GM23338 (cell line): Measurements from ENCODE around the gene GPR3. TPM values are rescaled to one million over a fixed set of nuclear protein-coding genes. Genes with fewer than 3 reads are reported as not detected.

ENCODE experiments used
- ATAC-seq: fragments of 200-7000 bp; cut with Tn5 transposase; 3 replicates; pipeline ENCODE4 v1.9.1; 2020
- DNase-seq: peaks from one replicate; pipeline ENCODE4 v3.0.0-alpha.2; 2015; ENCODE audit warnings: low spot score
- H2AFZ ChIP-seq: fragments of 200-600 bp; sonication (generic); 2 replicates; pipeline ENCODE4 v1.8.0; 2016; ENCODE audit warnings: antibody characterized with exemption, mild to moderate bottlenecking, moderate library complexity
- H3F3A ChIP-seq: fragments of 200-600 bp; sonication (generic); replicated peaks from 2 replicates; pipeline ENCODE4 v1.8.0; 2017; ENCODE audit warnings: antibody characterized with exemption, mixed run types, low read depth
- H3K27ac ChIP-seq: fragments of 200-600 bp; sonication (generic); 2 replicates; pipeline ENCODE4 v1.6.1; 2016; ENCODE audit warnings: low read depth
- H3K27me3 ChIP-seq: fragments of 200-600 bp; sonication (generic); 2 replicates; pipeline ENCODE4 v1.8.0; 2016; ENCODE audit warnings: mild to moderate bottlenecking, mixed run types, moderate library complexity; ENCODE audit not compliant: insufficient read depth
- H3K36me3 ChIP-seq: fragments of 200-600 bp; sonication (generic); 2 replicates; pipeline ENCODE4 v1.8.0; 2016; ENCODE audit warnings: mild to moderate bottlenecking; ENCODE audit not compliant: insufficient read depth
- H3K4me1 ChIP-seq: fragments of 200-600 bp; sonication (generic); 2 replicates; pipeline ENCODE4 v1.8.0; 2016; ENCODE audit warnings: mild to moderate bottlenecking, moderate library complexity; ENCODE audit not compliant: insufficient read depth
- H3K4me2 ChIP-seq: fragments of 200-600 bp; sonication (generic); 2 replicates; pipeline ENCODE4 v1.7.1; 2017; ENCODE audit warnings: mixed run types
- H3K4me3 ChIP-seq: fragments of 200-600 bp; sonication (generic); 2 replicates; pipeline ENCODE4 v1.6.1; 2016; ENCODE audit warnings: mixed run types
- H3K79me2 ChIP-seq: fragments of 200-600 bp; sonication (generic); replicated peaks from 2 replicates; pipeline ENCODE4 v1.8.0; 2017; ENCODE audit warnings: mild to moderate bottlenecking; ENCODE audit not compliant: insufficient read depth
- H3K9me2 ChIP-seq: fragments of 200-600 bp; sonication (generic); 2 replicates; pipeline ENCODE4 v1.8.0; 2017; ENCODE audit not compliant: insufficient read depth
- H4K20me1 ChIP-seq: fragments of 200-600 bp; sonication (generic); replicated peaks from 2 replicates; pipeline ENCODE4 v1.8.0; 2017; ENCODE audit warnings: mild to moderate bottlenecking; ENCODE audit not compliant: insufficient read depth
- H3K27ac Mint-ChIP-seq: 2 replicates; pipeline ENCODE4 v1.8.0; 2020; ENCODE audit warnings: inconsistent platforms, mild to moderate bottlenecking, moderate library complexity, mixed read lengths
- H3K27me3 Mint-ChIP-seq: 3 replicates; pipeline ENCODE4 v1.8.0; 2022; ENCODE audit warnings: low read depth, mild to moderate bottlenecking, moderate library complexity, mixed read lengths, inconsistent platforms; ENCODE audit not compliant: insufficient read depth, poor library complexity
- H3K36me3 Mint-ChIP-seq: 3 replicates; pipeline ENCODE4 v1.8.0; 2021; ENCODE audit warnings: low read depth, mild to moderate bottlenecking, inconsistent platforms, moderate library complexity, mixed read lengths
- H3K4me1 Mint-ChIP-seq: 3 replicates; pipeline ENCODE4 v1.8.0; 2020; ENCODE audit warnings: mild to moderate bottlenecking, inconsistent platforms, mixed read lengths
- H3K4me3 Mint-ChIP-seq: 3 replicates; pipeline ENCODE4 v1.8.0; 2021; ENCODE audit warnings: moderate library complexity, mild to moderate bottlenecking, inconsistent platforms, mixed read lengths
- H3K9me3 Mint-ChIP-seq: 3 replicates; pipeline ENCODE4 v1.8.0; 2020; ENCODE audit warnings: moderate library complexity, mild to moderate bottlenecking, inconsistent platforms, mixed read lengths
- polyA plus RNA-seq: library from polyadenylated mRNA; unstranded; fragments of >200 nt; fragmentation: Nextera tagmentation; extraction: Ambion mirVana; gene quantifications from 2 replicates; pipeline ENCODE4 v1.2.1, GENCODE V29; 2016
- total RNA-seq: library from RNA; depleted of rRNA; stranded (reverse); fragments of >200 nt; shearing (Covaris generic); gene quantifications from 2 replicates; pipeline ENCODE4 v1.2.3, GENCODE V29; 2014
- TF ChIP-seq, protein P1 (sequence below): fragments of 250-450 bp; sonication (Bioruptor Pico); IDR thresholded peaks from 2 replicates; pipeline ENCODE4 v1.5.0; 2020; ENCODE audit warnings: mild to moderate bottlenecking, moderate library complexity
- TF ChIP-seq, protein P2 (sequence below), 2 experiments: fragments of 200-600 bp in 1 of 2; sonication (generic) in 1 of 2; conservative IDR thresholded peaks; 2 replicates each; pipeline versions ENCODE4 v1.5.1 to v1.6.1; 2016 to 2017; ENCODE audit warnings: antibody characterized with exemption in 2 of 2, low read depth in 2 of 2, mild to moderate bottlenecking in 2 of 2, moderate library complexity in 1 of 2

The GPR3 gene
- total and polyA plus RNA-seq, 2 experiments from 2014 or later = 5.9 to 9.1 TPM

DNA sequence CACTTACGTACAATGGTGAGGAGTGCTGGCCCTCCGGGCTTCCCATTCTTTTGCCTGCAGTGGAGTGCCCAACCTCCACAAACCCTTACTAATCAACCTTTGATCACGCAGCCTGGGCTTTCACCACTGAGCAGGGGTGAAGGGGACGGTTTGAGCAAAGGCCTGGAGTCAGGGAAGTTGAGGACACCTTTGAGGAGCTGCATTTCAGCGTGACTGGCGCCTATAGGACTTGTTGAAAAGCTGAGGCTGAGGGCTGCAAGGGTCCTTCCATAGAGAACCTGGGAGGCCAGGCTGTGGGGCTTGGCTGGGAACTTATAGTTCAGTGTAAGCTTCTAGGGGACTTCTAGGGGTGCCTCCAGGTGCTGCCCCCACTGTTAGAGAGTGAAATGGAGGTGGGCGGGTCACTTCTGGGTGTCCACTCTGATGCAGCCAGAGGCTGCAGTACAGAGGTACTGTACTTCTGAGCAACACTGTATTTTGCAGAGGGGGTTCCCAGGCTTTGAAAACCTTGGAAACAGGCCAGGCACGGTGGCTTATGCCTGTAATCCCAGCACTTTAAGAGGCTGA, 40.8 kb upstream of the GPR3 start:
- H3K4me3 ChIP-seq = peak overlapping the region; percentile 63
- H3K9me2 ChIP-seq = no peaks in the 10 kb centered on the region
- H3K79me2 ChIP-seq = peaks cover 7% of the 10 kb centered on the region
- no peak for DNase-seq
- no peaks in the 10 kb centered on the region; the same call in 1 of the 2 replicates for H4K20me1 ChIP-seq
- no peaks in the 10 kb centered on the region for H3K36me3 ChIP-seq
- ATAC-seq = peak; percentile 3; the same call in 2 of the 3 replicates
- Mint-ChIP-seq H3K27me3 (peaks cover 20% of the 10 kb centered on the region), H3K4me1 (peaks cover 16% of the 10 kb centered on the region), H3K36me3 (peaks cover 10% of the 10 kb centered on the region), H3K27ac (no peak overlapping the region), H3K9me3 (no peaks in the 10 kb centered on the region; the same call in 2 of the 3 replicates), H3K4me3 (peak overlapping the region; percentile 78)
- H3K27ac ChIP-seq = 0 out of 2 replicates have a peak overlapping the region, but pooled peaks have one; percentile 53
- H3K4me1 ChIP-seq = peaks cover 10% of the 10 kb centered on the region; the same call in 1 of the 2 replicates
- peak overlapping the region; percentile 91 for H3K4me2 ChIP-seq
- peak overlapping the region; percentile 89 for H2AFZ ChIP-seq
- H3K27me3 ChIP-seq = peaks cover 8% of the 10 kb centered on the region; the same call in 1 of the 2 replicates
- H3F3A ChIP-seq = peaks cover 13% of the 10 kb centered on the region
- TF ChIP-seq, protein P1, sequence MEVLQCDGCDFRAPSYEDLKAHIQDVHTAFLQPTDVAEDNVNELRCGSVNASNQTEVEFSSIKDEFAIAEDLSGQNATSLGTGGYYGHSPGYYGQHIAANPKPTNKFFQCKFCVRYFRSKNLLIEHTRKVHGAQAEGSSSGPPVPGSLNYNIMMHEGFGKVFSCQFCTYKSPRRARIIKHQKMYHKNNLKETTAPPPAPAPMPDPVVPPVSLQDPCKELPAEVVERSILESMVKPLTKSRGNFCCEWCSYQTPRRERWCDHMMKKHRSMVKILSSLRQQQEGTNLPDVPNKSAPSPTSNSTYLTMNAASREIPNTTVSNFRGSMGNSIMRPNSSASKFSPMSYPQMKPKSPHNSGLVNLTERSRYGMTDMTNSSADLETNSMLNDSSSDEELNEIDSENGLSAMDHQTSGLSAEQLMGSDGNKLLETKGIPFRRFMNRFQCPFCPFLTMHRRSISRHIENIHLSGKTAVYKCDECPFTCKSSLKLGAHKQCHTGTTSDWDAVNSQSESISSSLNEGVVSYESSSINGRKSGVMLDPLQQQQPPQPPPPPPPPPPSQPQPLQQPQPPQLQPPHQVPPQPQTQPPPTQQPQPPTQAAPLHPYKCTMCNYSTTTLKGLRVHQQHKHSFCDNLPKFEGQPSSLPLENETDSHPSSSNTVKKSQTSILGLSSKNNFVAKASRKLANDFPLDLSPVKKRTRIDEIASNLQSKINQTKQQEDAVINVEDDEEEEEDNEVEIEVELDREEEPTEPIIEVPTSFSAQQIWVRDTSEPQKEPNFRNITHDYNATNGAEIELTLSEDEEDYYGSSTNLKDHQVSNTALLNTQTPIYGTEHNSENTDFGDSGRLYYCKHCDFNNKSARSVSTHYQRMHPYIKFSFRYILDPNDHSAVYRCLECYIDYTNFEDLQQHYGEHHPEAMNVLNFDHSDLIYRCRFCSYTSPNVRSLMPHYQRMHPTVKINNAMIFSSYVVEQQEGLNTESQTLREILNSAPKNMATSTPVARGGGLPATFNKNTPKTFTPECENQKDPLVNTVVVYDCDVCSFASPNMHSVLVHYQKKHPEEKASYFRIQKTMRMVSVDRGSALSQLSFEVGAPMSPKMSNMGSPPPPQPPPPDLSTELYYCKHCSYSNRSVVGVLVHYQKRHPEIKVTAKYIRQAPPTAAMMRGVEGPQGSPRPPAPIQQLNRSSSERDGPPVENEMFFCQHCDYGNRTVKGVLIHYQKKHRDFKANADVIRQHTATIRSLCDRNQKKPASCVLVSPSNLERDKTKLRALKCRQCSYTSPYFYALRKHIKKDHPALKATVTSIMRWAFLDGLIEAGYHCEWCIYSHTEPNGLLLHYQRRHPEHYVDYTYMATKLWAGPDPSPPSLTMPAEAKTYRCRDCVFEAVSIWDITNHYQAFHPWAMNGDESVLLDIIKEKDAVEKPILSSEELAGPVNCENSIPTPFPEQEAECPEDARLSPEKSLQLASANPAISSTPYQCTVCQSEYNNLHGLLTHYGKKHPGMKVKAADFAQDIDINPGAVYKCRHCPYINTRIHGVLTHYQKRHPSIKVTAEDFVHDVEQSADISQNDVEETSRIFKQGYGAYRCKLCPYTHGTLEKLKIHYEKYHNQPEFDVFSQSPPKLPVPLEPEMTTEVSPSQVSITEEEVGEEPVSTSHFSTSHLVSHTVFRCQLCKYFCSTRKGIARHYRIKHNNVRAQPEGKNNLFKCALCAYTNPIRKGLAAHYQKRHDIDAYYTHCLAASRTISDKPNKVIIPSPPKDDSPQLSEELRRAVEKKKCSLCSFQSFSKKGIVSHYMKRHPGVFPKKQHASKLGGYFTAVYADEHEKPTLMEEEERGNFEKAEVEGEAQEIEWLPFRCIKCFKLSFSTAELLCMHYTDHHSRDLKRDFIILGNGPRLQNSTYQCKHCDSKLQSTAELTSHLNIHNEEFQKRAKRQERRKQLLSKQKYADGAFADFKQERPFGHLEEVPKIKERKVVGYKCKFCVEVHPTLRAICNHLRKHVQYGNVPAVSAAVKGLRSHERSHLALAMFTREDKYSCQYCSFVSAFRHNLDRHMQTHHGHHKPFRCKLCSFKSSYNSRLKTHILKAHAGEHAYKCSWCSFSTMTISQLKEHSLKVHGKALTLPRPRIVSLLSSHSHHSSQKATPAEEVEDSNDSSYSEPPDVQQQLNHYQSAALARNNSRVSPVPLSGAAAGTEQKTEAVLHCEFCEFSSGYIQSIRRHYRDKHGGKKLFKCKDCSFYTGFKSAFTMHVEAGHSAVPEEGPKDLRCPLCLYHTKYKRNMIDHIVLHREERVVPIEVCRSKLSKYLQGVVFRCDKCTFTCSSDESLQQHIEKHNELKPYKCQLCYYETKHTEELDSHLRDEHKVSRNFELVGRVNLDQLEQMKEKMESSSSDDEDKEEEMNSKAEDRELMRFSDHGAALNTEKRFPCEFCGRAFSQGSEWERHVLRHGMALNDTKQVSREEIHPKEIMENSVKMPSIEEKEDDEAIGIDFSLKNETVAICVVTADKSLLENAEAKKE (CRISPR knock-in tag) = no peak
- TF ChIP-seq, protein P2, sequence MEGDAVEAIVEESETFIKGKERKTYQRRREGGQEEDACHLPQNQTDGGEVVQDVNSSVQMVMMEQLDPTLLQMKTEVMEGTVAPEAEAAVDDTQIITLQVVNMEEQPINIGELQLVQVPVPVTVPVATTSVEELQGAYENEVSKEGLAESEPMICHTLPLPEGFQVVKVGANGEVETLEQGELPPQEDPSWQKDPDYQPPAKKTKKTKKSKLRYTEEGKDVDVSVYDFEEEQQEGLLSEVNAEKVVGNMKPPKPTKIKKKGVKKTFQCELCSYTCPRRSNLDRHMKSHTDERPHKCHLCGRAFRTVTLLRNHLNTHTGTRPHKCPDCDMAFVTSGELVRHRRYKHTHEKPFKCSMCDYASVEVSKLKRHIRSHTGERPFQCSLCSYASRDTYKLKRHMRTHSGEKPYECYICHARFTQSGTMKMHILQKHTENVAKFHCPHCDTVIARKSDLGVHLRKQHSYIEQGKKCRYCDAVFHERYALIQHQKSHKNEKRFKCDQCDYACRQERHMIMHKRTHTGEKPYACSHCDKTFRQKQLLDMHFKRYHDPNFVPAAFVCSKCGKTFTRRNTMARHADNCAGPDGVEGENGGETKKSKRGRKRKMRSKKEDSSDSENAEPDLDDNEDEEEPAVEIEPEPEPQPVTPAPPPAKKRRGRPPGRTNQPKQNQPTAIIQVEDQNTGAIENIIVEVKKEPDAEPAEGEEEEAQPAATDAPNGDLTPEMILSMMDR (conservative IDR thresholded peaks at IDR 0.05; ENCODE audit: low read depth in 2 of 2) = 0 out of 4 replicates have a peak, but pooled peaks of 1 of the 2 experiments have one; percentile 33
